ENCODE results near the gene KRTAP12-4.
"Not testable (repeated sequence)": the region's sequence is repeated elsewhere in the genome, so short reads cannot be mapped to it uniquely, and the experiment has no call there.

Gene KRTAP12-4

DNA sequence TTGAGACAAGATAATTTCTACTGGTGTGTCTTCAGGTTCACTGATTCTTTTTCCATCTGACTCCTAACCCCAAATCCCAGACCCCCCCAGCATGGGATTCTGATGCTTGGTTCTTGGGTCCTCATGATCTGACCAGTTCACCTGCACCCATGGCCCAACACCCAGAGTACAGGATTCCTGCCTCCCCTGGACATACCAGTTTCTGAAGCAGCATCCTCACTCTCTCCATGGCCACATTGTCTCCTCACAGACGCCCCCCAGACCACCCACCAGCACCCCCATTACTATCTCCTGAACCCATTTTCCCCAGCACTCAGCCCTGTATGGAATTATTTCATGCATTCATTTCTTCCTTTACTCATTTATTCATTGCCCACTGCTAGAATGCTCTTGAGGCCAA lies 2.4 kb upstream of the KRTAP12-4 start:
- H3K9me3 Mint-ChIP-seq: peaks cover 36% of the 10 kb centered on the region
- H3K4me1 Mint-ChIP-seq (ENCODE audit: low read depth): peaks cover 46% of the 10 kb centered on the region
- H3K27me3 Mint-ChIP-seq (ENCODE audit: low read depth): peaks cover 7% of the 10 kb centered on the region

DNA sequence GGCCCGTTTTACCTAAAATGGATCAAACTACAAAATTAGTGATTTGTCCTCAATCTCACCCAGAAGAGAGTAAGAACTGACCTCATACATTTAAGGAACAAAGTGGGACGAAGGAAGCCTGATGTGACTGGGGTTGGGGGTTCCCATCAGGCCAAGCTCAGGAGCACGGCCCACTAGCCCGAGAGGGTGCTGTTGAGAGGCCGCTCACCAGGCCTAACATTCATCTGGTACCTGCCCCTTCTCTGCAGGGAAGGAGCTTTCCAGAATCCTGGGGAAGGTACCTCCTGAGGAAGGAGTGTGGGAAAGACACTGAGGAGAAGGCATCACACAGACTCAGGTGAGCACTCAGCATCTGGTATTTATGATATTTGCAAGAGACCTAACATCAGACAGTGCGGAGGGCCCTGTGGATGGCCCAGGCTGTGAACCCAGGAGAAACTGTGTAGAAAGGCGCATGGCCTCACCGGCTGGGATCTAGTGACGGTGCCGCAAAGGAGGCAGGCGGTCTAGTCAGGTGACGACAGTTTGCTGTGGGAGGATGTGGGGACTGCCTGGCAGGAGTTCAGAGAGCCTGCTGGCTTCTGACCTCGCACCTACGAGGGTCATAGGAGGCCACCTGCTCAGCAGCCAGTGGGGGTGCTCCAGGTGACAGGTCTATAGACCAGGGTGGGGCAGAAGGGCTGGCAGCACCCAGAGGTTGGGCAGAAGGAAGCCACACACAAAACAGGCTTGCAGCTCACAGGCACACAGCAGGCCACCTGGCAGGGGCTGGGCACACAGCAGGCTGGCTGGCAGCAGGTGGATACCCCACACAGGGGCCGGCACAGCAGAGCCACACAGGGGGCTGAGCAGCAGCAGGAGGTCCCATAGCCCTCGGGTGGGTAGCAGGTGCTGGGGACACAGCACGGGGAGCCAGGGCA lies 543 bp downstream of the KRTAP12-4 start:
- H3K27me3 Mint-ChIP-seq (ENCODE audit: low read depth): no peaks in the 10 kb centered on the region
- peak overlapping the region; percentile 50 for H3K27ac Mint-ChIP-seq
- H3K4me3 Mint-ChIP-seq: no peak overlapping the region
- DNase-seq (ENCODE audit: low spot score): no peak
- H3K36me3 Mint-ChIP-seq (ENCODE audit: low read depth): peaks cover 37% of the 10 kb centered on the region
- peaks cover 28% of the 10 kb centered on the region for H3K9me3 Mint-ChIP-seq
- H3K4me1 Mint-ChIP-seq (ENCODE audit: low read depth): peaks cover 37% of the 10 kb centered on the region

More for the DNA sequence above, 2.4 kb upstream of the KRTAP12-4 start:
- DNase-seq (ENCODE audit: low spot score): no peak
- Mint-ChIP-seq H3K36me3 (ENCODE audit: low read depth) (peaks cover 37% of the 10 kb centered on the region), H3K27ac (peak overlapping the region; percentile 93), H3K4me3 (peak overlapping the region; percentile 70)

DNA sequence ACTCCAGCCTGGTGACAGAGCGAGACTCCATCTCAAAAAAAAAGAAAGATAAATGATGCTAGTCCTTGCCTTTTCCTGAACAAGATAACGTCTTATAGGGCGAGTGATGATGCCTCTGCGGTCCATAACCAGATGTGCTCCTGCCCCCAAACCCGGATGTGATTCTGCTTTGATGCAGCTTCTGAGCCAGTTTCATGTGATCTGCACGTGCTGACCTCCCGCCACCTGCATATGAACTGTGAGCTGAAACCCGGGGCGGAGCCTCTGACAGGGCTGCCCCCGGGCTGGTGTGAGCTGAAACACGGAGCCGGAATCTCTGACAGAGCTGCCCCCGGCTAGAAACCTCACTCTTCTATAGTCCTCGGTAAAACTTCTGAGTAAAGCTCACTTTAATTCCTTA lies 1.3 kb downstream of the KRTAP12-4 start:
- H3K27me3 Mint-ChIP-seq (ENCODE audit: low read depth): no peaks in the 10 kb centered on the region
- H3K27ac Mint-ChIP-seq: no peak overlapping the region
- no peak overlapping the region for H3K4me3 Mint-ChIP-seq
- H3K4me1 Mint-ChIP-seq (ENCODE audit: low read depth): peaks cover 29% of the 10 kb centered on the region
- H3K36me3 Mint-ChIP-seq (ENCODE audit: low read depth): peaks cover 30% of the 10 kb centered on the region
- peaks cover 20% of the 10 kb centered on the region for H3K9me3 Mint-ChIP-seq
- no peak for DNase-seq (ENCODE audit: low spot score)

DNA sequence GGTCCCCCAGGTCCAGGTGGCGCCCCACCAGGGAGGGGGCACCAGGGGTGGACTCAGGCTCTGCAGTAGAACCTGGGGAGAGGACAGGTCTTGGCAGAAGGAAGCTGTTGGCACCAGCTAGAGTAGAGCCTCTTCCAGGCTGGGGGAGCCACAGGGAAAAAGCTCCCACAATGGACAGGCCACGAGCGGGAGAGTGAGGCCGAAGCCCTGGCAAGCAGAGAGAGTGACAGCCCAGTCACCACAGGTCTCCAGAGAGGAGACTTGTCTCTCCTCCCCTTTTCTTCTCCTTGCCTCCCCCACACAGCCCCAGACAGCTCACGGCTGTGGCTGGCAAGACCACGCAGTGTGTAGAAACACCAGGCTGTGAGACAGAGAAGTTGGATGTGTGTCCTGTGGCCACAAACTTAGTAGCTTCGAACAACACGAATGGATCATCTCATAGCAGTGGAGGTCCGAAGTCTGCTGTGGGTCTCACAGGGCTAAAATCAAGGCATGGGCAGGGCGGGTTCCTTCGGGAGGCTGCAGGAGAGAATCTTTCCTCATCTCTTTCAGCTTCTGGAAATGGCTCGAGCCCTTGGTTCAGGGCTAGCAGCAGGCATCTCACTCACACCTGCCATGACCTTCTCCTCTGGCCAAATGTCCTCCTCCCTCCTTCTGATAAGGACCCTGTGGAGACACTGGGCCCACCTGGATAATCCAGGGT lies 3.3 kb downstream of the KRTAP12-4 start:
- Mint-ChIP-seq H3K36me3 (ENCODE audit: low read depth) (peaks cover 12% of the 10 kb centered on the region), H3K9me3 (peaks cover 9% of the 10 kb centered on the region), H3K4me3 (no peak overlapping the region), H3K4me1 (ENCODE audit: low read depth) (peaks cover 11% of the 10 kb centered on the region), H3K27ac (no peak overlapping the region), H3K27me3 (ENCODE audit: low read depth) (no peaks in the 10 kb centered on the region)
- DNase-seq (ENCODE audit: low spot score): no peak

DNA sequence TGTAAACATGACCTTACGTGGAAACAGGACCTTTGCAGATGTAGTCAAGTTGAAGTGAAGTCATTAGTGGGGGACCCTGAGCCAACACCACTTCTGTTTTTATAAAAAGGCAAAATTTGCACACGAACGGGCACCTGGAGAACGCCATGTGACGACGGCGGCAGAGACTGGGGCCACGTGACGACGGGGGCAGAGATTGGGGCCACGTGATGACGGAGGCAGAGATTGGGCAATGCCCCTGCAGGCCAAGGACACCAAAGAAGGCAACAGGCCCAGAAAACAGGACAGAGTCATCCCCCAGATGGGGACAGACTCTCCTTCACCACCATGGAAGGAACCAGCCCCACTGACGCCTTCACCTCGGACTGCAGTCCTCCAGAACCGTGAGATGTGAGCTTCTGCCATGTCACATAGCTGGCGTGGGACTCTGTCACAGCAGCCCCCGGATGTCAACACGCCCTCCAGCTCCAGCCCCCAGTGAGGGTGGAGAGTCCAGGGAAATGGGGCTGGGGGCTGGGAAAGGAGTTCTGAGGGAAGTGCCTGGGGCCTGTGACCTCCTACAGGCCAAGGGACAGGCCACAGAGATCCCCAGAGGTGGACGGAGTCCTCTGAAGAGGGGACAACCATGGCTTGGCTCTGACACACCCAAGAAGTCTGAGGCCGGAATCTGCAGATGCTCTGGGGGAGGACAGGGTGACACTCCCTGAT lies 4.0 kb downstream of the KRTAP12-4 start:
- no peaks in the 10 kb centered on the region for H3K27me3 Mint-ChIP-seq (ENCODE audit: low read depth)
- H3K36me3 Mint-ChIP-seq (ENCODE audit: low read depth): peaks cover 7% of the 10 kb centered on the region
- no peak overlapping the region for H3K4me3 Mint-ChIP-seq
- H3K27ac Mint-ChIP-seq: no peak overlapping the region
- no peak for DNase-seq (ENCODE audit: low spot score)
- H3K9me3 Mint-ChIP-seq: peaks cover 7% of the 10 kb centered on the region
- H3K4me1 Mint-ChIP-seq (ENCODE audit: low read depth): peaks cover 11% of the 10 kb centered on the region

DNA sequence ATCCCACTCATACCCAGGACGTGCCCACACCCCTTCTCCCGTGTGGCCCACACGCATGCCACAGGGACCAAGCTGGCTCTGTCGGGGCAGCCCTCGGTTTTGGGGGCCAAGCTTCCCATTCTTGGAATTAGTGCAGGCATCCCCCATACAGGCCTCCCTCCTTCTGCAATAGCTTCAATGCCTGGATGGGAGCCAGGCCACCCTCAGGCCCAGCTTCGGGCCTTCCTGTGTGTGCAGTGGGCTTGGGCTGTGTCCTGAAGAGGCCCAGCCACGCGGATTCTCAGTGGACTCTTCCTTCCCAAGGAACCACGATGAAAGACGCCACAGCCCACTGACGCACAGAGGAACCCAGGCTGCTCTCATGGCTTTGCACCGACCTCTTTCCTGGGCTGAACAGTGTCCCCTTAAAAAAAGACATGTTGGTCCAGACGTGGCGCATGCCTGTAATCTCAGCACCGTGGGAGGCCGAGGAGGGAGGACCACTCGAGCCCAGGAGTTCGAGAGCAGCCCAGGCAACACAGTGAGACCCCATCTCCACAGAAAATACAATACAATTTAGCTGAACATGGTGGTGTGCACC lies 4.8 kb downstream of the KRTAP12-4 start:
- DNase-seq (ENCODE audit: low spot score): no peak
- H3K4me3 Mint-ChIP-seq: no peak overlapping the region
- H3K36me3 Mint-ChIP-seq (ENCODE audit: low read depth): peaks cover 7% of the 10 kb centered on the region
- H3K4me1 Mint-ChIP-seq (ENCODE audit: low read depth): peaks cover 9% of the 10 kb centered on the region
- peaks cover 13% of the 10 kb centered on the region for H3K9me3 Mint-ChIP-seq
- no peak overlapping the region for H3K27ac Mint-ChIP-seq
- no peaks in the 10 kb centered on the region for H3K27me3 Mint-ChIP-seq (ENCODE audit: low read depth)

DNA sequence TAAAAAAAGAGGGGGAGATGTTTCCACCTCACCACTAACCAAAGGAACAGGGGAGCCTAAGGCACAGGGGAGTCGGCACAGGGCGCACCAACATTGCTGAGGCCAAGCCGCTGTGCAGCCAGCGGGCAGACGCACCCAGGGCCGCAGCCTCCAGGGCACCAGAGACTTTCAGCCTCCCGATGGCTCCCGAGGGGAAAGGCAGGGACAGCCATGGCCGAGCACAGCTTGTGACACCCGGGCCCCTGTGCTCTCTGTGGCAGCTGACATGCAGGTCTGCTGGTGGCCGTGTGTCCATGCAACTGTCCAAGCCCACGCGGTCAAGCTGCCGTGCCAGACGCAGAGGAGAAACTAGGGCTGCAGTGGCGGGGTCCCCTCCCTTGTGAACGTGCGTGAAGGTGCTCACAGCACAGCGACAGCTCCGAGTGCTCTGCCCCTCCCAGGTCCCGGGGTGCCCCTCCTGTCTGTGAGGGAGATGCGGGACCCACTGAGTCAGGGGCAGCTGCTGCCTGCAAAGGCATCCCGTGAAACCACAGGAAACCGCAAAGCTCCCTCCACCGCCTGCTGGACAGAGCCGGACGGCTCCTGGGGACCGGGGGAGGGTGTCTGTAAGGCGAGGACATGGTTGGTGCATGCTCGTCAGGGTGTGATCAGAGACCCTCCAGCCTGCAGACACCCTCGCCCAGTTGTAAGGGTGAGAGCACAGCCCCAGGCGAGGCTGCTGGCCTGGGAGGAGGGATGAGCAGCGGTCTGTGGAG lies 5.7 kb downstream of the KRTAP12-4 start:
- Mint-ChIP-seq H3K4me1 (ENCODE audit: low read depth) (peaks cover 3% of the 10 kb centered on the region), H3K9me3 (peaks cover 22% of the 10 kb centered on the region), H3K36me3 (ENCODE audit: low read depth) (peaks cover 6% of the 10 kb centered on the region), H3K27ac (no peak overlapping the region), H3K27me3 (ENCODE audit: low read depth) (no peaks in the 10 kb centered on the region), H3K4me3 (no peak overlapping the region)
- no peak for DNase-seq (ENCODE audit: low spot score)

DNA sequence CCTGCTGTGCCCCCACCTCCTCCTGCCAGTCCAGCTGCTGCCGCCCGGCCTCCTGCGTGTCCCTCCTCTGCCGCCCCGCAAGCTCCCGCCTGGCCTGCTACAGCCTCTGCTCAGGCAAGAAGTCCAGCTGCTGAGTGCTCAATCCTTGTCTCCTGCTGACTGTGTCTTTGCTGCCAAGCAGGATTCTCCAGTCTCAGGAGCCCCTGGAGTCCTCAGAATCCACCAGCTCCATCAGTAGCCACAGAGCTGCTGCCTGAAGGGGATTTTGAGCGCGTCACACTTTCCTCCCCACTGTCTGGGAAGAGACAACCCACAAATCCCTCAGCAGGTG lies 7.3 kb downstream of the KRTAP12-4 start:
- peaks cover 34% of the 10 kb centered on the region for H3K9me3 Mint-ChIP-seq
- no peaks in the 10 kb centered on the region for H3K4me1 Mint-ChIP-seq (ENCODE audit: low read depth)
- H3K27me3 Mint-ChIP-seq (ENCODE audit: low read depth): no peaks in the 10 kb centered on the region
- H3K36me3 Mint-ChIP-seq (ENCODE audit: low read depth): peaks cover 5% of the 10 kb centered on the region
- no peak overlapping the region for H3K4me3 Mint-ChIP-seq
- H3K27ac Mint-ChIP-seq: no peak overlapping the region
- DNase-seq (ENCODE audit: low spot score): no peak

DNA sequence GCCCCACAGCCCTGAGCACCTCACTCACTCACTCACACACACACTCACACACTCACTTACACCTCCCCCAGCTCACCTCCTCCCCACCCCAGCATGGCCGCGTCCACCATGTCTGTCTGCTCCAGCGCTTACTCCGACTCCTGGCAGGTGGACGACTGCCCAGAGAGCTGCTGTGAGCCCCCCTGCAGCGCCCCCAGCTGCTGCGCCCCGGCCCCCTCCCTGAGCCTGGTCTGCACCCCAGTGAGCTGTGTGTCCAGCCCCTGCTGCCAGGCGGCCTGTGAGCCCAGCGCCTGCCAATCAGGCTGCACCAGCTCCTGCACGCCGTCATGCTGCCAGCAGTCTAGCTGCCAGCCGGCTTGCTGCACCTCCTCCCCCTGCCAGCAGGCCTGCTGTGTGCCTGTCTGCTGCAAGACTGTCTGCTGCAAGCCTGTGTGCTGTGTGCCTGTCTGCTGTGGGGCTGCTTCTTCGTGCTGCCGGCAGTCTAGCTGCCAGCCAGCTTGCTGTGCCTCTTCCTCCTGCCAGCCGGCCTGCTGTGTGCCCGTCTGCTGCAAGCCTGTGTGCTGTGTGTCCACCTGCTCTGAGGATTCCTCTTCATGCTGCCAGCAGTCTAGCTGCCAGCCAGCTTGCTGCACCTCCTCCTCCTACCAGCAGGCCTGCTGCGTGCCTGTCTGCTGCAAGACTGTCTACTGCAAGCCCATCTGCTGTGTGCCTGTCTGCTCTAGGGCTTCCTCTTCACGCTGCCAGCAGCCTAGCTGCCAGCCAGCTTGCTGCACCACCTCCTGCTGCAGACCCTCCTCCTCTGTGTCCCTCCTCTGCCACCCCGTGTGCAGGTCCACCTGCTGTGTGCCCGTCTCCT lies 7.9 kb downstream of the KRTAP12-4 start, which contains the start of gene KRTAP10-11:
Gene KRTAP10-11 (plus strand): TSS at position 49 of the 856 bp plus-strand sequence. CDS start 45 bp downstream, at position 94.
- DNase-seq (ENCODE audit: low spot score); H3K4me1 Mint-ChIP-seq (ENCODE audit: low read depth); H3K4me3 Mint-ChIP-seq; H3K27ac Mint-ChIP-seq; H3K27me3 Mint-ChIP-seq (ENCODE audit: low read depth); H3K36me3 Mint-ChIP-seq (ENCODE audit: low read depth): not testable (repeated sequence)
- H3K9me3 Mint-ChIP-seq: peaks cover 39% of the 10 kb centered on the region

DNA sequence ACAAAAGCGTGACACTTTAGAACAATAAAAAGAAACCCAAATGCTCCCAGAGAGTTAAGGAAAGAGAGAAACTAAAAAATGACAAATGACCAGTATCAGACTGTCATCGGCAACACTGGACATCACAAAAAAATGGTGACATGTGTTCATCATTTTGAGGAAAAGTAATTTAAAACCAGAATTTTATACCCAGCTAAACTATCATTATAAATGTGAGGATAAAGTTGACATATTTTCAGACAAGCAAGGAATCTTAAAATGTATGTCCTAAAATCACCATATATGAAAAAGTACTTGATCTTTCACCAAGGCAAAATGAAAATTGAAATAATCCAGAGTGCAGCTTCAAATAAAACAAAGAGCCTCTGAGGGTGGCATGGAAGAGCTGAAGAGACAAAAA lies 9.6 kb downstream of the KRTAP12-4 start:
- Mint-ChIP-seq H3K4me1 (ENCODE audit: low read depth) (no peaks in the 10 kb centered on the region), H3K27ac (no peak overlapping the region), H3K4me3 (no peak overlapping the region), H3K36me3 (ENCODE audit: low read depth) (peaks cover 7% of the 10 kb centered on the region), H3K27me3 (ENCODE audit: low read depth) (peaks cover 3% of the 10 kb centered on the region), H3K9me3 (peaks cover 52% of the 10 kb centered on the region)
- DNase-seq (ENCODE audit: low spot score): no peak

DNA sequence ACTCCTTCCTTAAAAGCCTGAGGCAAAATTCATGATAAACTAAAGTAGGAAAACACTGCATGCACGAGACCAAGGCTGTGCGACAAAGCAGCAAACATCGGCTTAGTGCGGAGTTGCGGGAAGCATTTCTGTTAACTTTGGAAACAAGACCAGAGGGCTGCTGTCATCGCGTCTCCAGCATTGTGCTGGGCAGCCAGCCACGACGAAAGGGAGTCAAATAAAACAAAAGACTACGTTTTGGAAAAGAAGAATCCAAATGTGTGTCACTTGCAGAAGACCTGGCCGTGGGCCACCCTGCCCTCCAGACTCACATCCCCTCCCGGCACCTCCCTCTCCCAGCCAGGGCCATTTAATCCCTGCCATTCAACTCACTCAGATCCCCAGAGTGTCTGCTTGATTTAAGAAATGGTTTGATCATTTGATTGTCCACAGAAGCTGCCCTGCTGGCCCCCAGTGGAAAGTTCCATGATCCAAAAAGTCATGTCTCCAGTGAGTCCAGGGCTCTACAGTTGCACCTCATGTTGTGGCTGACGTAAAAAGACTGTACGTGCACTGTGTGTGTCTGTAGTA lies 10.6 kb downstream of the KRTAP12-4 start:
- no peak for DNase-seq (ENCODE audit: low spot score)
- peaks cover 7% of the 10 kb centered on the region for H3K36me3 Mint-ChIP-seq (ENCODE audit: low read depth)
- no peaks in the 10 kb centered on the region for H3K4me1 Mint-ChIP-seq (ENCODE audit: low read depth)
- peaks cover 3% of the 10 kb centered on the region for H3K27me3 Mint-ChIP-seq (ENCODE audit: low read depth)
- peaks cover 54% of the 10 kb centered on the region for H3K9me3 Mint-ChIP-seq
- H3K4me3 Mint-ChIP-seq: no peak overlapping the region
- H3K27ac Mint-ChIP-seq: no peak overlapping the region

DNA sequence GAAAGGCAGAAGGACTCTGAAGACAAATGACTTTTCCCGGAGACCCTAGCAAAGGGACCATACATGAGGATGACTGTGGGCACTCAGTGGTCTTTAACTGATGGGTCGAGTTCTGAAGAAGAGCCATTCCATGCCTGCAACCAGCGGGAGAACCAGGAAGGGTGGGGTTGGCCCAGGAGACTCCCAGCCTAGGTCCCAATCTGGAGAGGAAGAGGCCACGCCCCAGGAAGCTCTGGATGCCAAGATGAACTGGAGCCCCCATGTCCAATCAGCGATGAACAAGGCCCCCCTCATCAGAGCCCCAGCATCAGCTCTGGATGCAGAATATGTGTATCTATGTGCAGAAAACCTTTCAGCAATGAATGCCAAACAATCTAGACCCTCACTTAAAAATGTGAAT lies 13.7 kb downstream of the KRTAP12-4 start:
- Mint-ChIP-seq H3K27me3 (ENCODE audit: low read depth) (peaks cover 3% of the 10 kb centered on the region), H3K4me1 (ENCODE audit: low read depth) (no peaks in the 10 kb centered on the region), H3K27ac (no peak overlapping the region)

More for the DNA sequence above, 13.7 kb downstream of the KRTAP12-4 start:
- H3K36me3 Mint-ChIP-seq (ENCODE audit: low read depth): peaks cover 7% of the 10 kb centered on the region
- DNase-seq (ENCODE audit: low spot score): no peak
- peaks cover 47% of the 10 kb centered on the region for H3K9me3 Mint-ChIP-seq
- no peak overlapping the region for H3K4me3 Mint-ChIP-seq

Measured in T-helper 2 cell treated with Interferon-gamma antibody and Interleukin-4, amounts not matched to agents 5 μg/mL and 100 μg/mL, for 36 hours (primary cell).